HG03280 (cell line): Measurements from ENCODE around the gene HPGDS.
"Not testable (repeated sequence)": the region's sequence is repeated elsewhere in the genome, so short reads cannot be mapped to it uniquely, and the experiment has no call there.

Experiments
- ATAC-seq: cut with Tn5 transposase; IDR thresholded peaks from one replicate; pipeline ENCODE4 v1.9.1; 2021; ENCODE audit warnings: mild to moderate bottlenecking, moderate library complexity; ENCODE audit not compliant: unreplicated experiment

The HPGDS gene

DNA sequence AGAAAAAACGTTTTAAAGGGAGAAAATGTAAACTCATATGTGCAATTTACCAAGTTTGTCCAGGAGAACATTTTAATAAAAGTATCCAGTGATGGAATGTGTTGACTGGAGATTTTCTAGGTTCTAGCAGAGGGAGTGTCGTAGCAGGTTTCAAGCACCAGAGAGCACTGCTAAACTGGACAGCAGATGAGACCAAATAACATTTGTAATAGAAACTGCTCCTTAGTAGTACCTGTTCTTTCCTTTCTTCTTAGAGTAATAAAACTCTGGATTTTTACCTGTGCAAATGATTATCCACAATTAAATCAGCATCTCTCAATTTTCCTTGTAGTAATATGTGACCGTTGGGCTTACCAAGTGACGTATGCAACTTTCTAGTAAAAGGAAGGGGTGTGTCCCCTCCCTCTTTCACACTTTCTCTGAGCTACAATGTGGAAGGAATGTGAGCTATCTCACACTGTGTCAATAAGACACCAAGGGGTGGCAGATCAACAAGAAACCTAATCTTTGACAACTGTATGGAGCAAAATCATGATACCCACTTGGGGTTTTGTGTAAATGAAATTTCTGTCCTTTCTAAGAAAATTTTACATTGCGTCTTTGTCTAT lies 9.5 kb downstream of the HPGDS start:
- ATAC-seq, result no peak

DNA sequence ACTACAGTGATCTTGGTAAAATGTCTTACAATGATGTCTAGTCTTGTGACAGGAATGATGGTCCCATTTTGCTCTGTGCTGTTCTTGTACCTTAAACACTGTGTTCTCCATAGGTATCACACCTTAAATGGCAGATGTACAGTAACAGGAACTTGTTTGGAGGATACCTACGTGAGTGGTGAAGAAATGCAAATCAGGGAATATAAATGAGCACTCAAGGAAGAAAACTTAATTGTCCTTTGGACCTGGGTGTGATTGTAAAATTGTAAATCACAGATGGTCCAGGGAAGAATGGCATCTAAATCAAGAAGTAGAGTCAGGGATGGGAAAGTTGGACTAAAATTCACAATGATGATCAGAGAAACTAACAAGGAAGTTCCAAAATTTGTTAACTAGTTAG lies 12.7 kb downstream of the HPGDS start:
- no peak for ATAC-seq

DNA sequence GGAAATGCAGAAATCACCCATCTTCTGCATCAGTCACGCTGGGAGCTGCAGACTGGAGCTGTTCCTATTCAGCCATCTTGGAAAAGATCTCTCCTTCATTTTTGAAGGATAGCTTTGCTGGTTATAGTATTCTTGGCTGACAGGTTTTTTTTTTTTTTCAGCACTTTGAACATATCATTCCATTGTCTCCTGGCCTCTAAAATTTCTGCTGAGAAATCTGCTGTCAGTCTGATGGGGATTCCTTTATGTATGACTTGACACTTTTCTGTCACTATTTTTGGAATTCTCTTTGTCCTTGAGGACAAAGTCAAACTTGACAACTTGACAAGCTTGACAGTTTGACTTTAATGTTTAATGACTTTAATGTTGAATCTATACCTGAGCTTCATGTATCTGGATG lies 16.8 kb downstream of the HPGDS start:
- no peak for ATAC-seq

DNA sequence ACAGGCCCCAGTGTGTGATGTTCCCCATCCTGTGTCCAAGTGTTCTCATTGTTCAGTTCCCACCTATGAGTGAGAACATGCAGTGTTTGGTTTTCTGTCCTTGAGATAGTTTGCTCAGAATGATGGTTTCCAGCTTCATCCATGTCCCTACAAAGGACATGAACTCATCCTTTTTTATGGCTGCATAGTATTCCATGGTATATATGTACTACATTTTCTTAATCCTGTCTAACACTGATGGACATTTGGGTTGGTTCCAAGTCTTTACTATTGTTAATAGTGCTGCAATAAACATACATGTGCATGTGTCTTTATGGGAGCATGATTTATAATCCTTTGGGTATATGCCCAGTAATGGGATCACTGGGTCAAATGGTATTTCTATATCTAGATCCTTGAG lies 22.7 kb downstream of the HPGDS start:
- not testable (repeated sequence) for ATAC-seq

DNA sequence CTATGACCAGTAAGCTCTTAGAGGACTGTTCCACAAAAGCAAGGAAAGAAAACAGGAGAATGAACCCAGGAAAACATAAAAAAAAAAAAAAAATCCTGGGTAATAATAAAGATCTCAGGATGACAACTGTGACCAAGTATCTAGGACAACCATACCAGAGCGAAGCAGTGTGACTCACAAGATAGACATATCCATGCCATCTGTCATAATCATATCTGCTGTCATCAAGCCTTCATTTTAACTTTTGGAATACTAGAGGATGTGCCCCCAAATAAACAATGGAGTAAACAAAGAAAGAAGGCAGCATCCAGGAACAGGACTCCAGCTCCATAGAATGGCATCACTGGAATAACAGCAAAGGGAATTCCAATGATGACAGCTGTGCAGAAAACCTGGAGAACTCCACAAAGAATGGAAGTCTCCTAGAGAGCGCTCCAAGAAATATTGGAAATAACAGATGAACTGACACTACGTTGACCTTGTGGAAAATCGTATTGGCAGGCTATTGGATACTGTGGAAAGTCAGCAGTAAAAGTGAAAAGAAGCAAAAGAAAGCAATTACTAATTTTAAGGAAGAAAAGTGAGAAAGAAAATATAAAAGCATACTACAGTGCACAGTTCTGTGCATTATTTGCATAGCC lies 35.3 kb downstream of the HPGDS start:
- no peak for ATAC-seq

DNA sequence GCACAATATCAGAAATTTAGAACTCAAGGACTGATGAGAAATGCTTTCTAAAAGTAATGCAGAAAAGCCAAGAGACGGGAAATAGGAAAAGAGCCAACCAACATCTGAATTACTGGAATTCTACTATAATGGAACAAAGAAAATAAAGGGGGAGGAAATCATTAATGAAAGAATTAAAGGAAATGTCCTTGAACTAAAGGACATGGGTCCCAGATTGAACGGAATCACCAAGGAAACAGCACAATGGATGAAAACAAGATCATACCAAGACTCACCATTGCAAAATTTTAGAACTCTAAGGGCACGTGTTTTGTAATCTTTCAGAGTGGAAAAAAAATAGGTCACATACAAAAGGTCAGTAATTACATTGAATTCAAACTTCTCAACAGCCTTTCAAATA lies 35.9 kb downstream of the HPGDS start:
- ATAC-seq, result no peak

DNA sequence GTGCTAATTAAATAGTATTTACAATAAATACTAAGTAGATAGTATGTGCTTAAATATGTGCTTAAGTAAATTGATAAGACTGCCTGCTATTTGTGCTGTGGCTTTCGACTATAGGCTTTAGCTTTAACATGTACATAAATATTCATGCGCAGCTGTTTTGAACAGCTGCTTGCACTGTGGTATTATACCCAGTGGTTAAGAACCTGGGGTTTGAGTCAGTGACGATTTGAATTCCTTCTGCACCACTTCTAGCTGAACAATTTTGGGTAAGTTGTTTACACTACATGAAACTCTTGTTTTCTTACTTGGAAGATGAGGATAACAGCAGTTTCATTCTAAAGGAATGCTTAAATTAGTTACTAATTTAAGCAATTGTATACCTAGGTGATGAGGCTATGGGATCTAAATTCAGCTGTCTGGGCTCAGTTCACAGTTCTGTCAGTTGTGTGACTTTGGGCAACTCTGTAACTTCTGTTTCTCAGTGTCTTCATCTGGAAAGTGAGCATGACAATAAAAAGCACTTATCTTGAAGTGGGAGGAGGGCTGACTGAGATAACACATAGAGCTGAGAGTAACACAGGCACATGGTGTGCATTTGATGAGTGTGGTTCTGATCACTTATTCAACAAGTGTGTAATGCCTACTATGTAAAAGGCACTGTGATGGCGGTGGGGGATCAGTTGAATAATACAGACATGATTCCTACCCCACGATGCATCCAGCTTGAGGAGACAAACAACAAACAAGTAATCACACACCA lies 37.0 kb downstream of the HPGDS start:
- no peak for ATAC-seq

DNA sequence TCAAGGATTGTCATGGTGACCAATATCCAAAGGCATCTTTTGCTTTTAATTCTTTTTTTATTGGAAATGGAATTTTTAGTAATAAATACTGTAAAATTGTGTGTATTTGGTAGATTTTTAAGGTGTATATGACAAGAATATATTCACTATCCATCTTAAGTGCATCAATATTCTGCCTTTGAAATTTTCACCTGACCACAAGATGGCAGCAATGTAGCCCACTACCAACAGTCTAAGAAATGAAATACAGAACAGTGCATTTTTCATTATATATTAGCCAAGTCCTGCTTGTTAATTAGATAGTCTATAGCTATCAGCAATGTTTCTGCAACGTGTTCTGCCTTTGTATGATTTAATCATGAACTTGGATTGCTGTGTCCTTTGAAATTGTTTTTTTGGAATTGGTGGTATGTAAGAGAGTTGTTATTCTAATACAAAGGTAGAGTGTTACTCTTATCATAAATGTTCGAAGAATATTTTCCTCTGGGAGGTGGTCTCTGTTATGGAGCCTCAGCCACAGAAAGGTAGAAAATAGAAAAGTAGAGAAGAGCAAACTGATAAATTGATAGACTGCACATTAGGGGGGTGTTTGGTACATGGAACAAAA lies 38.2 kb downstream of the HPGDS start:
- ATAC-seq, result peak; percentile 62

DNA sequence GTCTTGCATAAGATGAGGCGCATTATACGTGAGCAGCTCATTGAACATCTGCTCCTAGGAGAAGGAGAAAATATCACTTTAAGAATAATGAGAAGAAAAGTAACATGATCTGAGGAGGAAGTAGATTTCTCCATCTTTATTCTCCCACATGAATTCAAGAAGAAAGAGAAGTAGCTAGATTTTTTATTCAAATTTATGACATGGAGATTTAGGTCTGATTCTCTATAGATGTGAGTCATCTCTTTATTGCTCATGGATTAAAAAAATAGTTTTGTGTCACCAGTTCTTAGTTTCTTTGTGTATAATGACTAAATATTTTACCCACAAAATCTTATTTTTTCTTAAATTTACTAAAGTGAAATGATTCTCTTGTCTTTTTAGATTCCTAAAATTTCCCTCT lies 40.4 kb downstream of the HPGDS start:
- ATAC-seq, result no peak

DNA sequence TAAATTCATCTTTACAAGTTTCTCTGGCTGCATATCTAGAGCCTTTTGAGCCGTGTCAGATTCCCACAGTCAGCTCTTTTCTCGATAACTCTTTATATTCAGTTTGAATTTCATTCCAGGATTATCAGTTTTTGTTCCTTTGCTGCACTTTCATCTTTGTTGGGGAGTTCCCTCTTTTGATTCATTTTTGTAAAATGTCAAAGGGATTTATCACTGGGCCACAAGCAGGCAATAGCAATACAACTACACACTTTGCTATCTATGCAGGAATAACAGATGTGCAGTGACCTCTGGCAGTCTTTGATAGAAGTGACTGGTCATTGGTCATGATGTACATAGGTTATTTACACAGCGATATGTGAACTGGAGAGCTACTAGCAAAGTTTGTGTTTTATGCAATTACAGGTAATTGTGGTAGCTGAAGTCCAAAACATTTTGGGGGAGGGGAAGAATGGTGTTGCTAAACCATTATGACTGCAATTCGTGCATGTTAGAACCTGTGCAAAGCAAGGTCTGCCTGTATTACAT lies 43.8 kb downstream of the HPGDS start:
- no peak for ATAC-seq

DNA sequence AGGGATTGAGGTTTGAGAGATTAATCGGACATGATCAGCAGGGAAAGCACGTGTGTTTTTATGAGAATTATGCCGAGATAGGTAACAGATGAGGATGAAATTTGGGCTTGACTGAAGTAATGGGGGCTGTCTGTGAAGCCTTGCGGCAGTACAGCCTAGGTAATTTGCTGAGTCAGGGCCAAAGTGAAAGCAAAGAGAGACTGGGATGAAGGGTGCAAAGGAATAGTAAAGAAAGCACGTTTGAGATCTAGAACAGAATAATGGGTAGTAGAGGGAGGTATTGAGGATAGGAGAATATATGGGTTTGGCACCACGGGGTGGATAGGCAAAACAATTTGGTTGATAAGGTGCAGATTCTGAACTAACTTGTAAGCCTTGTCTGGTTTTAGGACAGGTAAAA lies 47.2 kb downstream of the HPGDS start:
- ATAC-seq, result not testable (repeated sequence)

DNA sequence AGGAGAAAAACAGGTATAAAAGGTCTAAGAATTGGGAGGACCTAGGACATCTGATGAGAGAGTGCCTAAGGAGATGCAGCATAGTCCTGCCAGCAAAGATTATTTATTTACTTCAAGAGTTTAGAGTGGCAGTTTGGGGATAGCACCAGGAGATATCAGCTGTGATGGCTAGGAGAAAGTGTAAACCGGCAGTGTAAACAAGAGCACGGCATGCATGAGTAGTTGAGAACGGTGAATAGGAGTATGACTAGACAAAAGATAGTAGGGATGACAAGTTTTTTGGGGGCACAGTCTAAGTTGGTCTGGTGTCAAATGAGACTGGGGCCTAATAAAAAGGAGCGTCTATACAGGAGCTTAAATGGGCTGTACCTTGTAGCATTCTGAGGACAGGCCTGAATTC lies 48.7 kb downstream of the HPGDS start:
- not testable (repeated sequence) for ATAC-seq

DNA sequence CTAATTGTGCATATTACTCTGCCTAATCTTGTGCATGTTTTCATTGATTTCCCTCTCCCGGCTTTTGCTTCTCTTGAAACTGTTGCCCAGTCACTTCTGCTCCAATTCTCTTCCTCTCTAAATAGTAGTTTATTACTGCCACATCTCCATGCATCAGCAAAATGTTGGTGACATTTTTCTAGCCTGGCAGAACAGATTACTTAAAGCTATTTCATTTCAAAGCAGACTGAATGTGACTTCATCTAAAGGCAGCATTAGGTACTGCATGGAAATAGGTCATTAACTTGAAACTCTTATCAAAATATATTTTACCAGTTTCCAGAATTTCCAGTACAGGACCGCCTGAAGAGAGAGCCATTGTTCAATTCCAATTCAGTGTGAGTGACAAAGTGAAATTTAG lies 52.4 kb downstream of the HPGDS start:
- ATAC-seq, result no peak

DNA sequence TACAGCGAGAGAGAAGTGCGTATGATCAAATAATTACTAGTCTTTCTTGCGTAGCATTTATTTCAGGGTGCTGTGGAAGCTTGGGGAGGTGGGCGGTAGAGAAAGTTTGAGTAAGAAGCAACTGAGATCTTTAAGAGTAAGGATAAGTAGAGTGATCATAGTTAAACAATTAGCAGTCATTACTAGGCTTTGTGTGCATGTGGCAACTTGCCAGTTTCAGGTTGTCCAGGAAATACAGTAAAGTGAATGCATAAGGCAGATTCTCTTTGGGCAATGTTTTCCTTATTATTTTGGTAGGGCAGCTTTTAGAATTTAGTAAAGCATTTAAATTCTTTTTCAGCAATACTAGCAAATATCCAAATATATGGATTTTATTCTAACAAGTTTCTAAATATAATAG lies 57.0 kb downstream of the HPGDS start:
- no peak for ATAC-seq

DNA sequence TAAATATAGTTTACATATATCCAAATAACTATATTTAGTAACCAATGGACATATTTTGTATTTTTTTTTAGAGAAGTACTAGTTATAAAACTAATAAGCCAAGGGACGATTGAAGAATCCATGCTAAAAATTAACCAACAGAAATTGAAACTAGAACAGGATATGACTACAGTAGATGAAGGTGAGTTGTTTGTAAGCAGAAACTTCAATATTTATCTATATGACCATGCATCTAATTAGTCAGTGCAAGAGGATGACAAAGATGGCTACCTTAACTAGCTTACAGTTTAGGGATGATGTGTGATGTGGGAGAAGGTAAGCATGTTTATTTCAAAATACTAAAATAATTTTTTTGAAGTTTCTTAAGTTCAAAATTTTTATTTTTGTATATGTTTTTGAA lies 57.7 kb downstream of the HPGDS start:
- ATAC-seq, result no peak

DNA sequence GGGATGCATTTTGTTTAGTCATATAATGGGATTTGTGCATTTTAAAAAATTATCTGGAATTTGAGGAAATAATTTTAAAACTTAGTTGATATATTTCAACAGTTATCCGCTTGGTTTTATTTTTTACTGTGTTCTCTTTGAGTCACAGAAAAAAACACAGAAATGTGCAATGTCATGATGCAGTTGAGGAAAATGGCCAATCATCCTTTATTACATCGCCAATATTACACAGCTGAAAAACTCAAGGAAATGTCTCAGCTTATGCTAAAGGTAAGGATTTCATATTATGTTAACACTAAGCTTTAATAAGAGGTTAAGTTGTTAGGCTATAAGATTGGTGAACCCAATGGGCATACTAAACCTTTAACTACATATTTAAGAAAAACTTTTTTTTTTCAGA lies 63.9 kb downstream of the HPGDS start:
- ATAC-seq, result no peak

DNA sequence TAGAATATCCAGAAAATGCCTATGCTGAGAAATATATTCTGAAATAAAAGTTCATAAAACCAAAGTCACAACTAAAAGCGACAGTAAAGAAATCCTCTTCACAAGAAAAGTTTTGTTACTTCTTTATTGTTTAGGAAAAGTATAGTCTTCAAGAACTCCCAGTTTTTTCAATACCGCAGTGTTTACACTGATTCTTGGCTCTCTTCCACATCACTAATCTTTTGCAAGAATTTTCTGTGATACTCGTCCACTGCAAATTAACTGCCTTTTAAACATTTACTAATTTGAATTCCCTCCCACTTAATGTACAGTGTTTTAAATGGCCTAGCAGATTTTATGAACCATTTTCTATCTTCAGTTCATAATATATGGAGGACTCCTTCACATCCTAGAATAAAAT lies 65.1 kb downstream of the HPGDS start:
- ATAC-seq, result no peak

DNA sequence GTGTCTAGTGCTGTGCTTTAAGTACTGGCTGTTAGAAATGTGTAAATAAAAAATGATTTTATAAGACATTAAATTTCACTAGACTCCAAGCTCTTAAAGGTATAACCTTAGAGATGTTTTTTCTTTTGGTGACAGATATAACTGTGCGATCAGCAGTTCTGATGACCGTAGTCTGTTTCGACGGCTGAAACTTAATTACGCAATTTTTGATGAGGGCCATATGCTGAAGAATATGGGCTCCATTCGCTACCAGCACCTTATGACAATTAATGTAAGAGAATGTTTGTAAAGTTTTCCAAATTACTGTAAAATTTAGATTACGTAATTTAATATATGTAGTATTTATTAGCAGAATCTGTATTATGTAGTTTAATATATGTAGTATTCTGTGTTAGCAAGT lies 66.4 kb downstream of the HPGDS start:
- no peak for ATAC-seq

DNA sequence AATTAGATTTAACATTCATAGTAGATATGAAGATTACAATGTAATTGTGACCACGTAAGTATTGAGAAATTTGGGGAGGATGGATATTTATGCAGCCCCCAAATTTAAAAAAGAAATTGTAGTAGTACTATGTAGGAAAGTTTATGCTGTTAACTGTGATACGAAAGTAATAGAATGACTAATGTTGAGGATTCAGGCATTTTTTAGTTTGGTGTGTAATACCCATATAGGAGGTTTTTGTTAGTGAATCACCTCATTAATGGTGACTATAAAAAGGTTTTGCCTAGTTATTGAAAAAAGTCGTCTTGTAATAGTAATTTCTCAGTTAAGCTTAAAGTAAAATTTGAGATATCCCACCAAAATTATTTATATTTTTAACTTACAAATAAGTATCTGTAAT lies 67.7 kb downstream of the HPGDS start:
- ATAC-seq, result no peak

DNA sequence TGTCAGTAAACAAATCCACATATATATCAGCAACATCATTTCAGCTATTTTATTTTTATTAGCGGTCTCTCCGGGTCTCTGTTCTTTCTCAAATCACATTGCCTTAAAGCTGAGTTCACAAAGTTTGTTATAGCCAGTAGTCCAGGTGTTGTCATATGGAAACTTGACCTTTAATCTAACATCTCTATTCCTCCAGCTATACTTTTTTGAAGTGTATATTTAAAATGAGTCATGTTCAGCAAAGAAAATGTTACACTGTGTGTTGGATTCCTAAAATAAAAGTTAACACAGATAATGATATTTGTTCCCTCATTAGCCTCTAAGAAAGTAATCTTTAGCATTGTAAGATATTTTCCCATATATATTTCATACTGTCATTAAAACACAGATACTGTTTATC lies 71.4 kb downstream of the HPGDS start:
- ATAC-seq, result no peak

DNA sequence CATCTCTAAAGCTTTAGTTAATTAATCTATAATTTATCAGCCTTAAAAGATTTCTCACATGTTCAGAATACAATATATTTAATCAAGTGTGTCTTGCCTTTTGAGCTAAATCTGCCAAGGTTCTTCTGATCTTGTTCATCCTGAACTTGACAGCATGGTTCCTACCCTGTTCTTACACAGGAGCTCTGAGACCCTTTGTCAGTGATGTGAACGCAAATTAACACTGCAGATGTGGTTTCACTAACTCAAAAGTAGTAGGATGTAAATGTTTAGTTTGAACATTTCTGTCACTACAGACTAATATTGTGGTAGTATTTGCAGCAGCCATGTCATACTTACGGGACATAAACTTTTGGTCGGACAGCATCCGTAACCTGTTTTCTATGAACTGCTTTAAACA lies 75.6 kb downstream of the HPGDS start:
- ATAC-seq, result no peak
